HepG2 (cell line): ENCODE results near the gene SLC7A10. TPM values are rescaled to one million over a fixed set of nuclear protein-coding genes. Genes with fewer than 3 reads are reported as not detected.

Source experiments
- FOXC1 ChIP-seq: sonication (generic); formaldehyde crosslinking; IDR thresholded peaks from 2 replicates; pipeline ENCODE4 v1.8.0; 2022; ENCODE audit warnings: mild to moderate bottlenecking, missing genetic modification reagents, borderline replicate concordance
- FOXO1 ChIP-seq: sonication (generic); formaldehyde crosslinking; IDR thresholded peaks from 2 replicates; pipeline ENCODE4 v1.4.0; 2020; ENCODE audit warnings: missing genetic modification reagents
- GABPA ChIP-seq, 2 experiments: IDR thresholded peaks; 2 replicates each; pipeline ENCODE4 v1.6.1; 2011 to 2016; ENCODE audit warnings: low read depth in 2 of 2, low read length in 1 of 2, missing biosample characterization in 1 of 2, missing genetic modification characterization in 1 of 2
- PBX3 ChIP-seq: sonication (generic); formaldehyde crosslinking; IDR thresholded peaks from 2 replicates; pipeline ENCODE4 v1.8.1; 2023; ENCODE audit warnings: missing genetic modification reagents, inconsistent platforms, borderline replicate concordance
- PHF20 ChIP-seq: sonication (generic); formaldehyde crosslinking; IDR thresholded peaks from 2 replicates; pipeline ENCODE4 v1.5.0; 2020; ENCODE audit warnings: mild to moderate bottlenecking, missing genetic modification reagents
- PLRG1 ChIP-seq: fragments of 450-650 bp; conservative IDR thresholded peaks from 2 replicates; pipeline ENCODE4 v1.6.1; 2016
- PPARG ChIP-seq: conservative IDR thresholded peaks from 2 replicates; pipeline ENCODE4 v1.6.1; 2016; ENCODE audit warnings: missing biosample characterization, missing genetic modification reagents
- REPIN1 ChIP-seq: sonication (generic); formaldehyde crosslinking; IDR thresholded peaks from 2 replicates; pipeline ENCODE4 v1.8.0; 2022; ENCODE audit warnings: missing genetic modification reagents, low read depth, mild to moderate bottlenecking, borderline replicate concordance
- SOX6 ChIP-seq, 2 experiments: fragments of 450-650 bp in 1 of 2; sonication (generic) in 1 of 2; formaldehyde crosslinking in 1 of 2; IDR thresholded peaks; 2 replicates each; pipeline versions ENCODE4 v1.4.0 to v1.6.1; 2017 to 2020; ENCODE audit warnings: antibody characterized with exemption in 1 of 2, mild to moderate bottlenecking in 1 of 2, missing genetic modification reagents in 1 of 2
- ZFP90 ChIP-seq: sonication (generic); formaldehyde crosslinking; IDR thresholded peaks from 2 replicates; pipeline ENCODE4 v1.8.0; 2022; ENCODE audit warnings: missing genetic modification reagents, mild to moderate bottlenecking, inconsistent platforms, borderline replicate concordance
- ZNF180 ChIP-seq: sonication (generic); formaldehyde crosslinking; IDR thresholded peaks from 2 replicates; pipeline ENCODE4 v1.4.0; 2020; ENCODE audit warnings: low read depth, missing genetic modification reagents, borderline replicate concordance
- ZNF251 ChIP-seq: sonication (generic); formaldehyde crosslinking; IDR thresholded peaks from 2 replicates; pipeline ENCODE4 v1.9.0; 2021; ENCODE audit warnings: mild to moderate bottlenecking, missing genetic modification reagents
- ZNF260 ChIP-seq: sonication (generic); formaldehyde crosslinking; IDR thresholded peaks from 2 replicates; pipeline ENCODE4 v1.4.0; 2020; ENCODE audit warnings: missing genetic modification reagents, low read depth, mild to moderate bottlenecking, borderline replicate concordance
- ZNF326 ChIP-seq: sonication (generic); formaldehyde crosslinking; IDR thresholded peaks from 2 replicates; pipeline ENCODE4 v1.4.0; 2020; ENCODE audit warnings: missing genetic modification reagents, borderline replicate concordance
- ZNF530 ChIP-seq: sonication (generic); formaldehyde crosslinking; IDR thresholded peaks from 2 replicates; pipeline ENCODE4 v1.5.0; 2020; ENCODE audit warnings: low read depth, mild to moderate bottlenecking, missing genetic modification reagents
- ZNF7 ChIP-seq: IDR thresholded peaks from 2 replicates; pipeline ENCODE4 v1.6.1; 2016; ENCODE audit warnings: missing biosample characterization, missing genetic modification reagents
- ZNF850 ChIP-seq: sonication (generic); formaldehyde crosslinking; conservative IDR thresholded peaks from 2 replicates; pipeline ENCODE4 v1.9.0; 2021; ENCODE audit warnings: mild to moderate bottlenecking, missing genetic modification reagents
- polyA plus RNA-seq, 8 experiments: library from polyadenylated mRNA; depleted of rRNA in 3 of 8; stranded (reverse) in 7 of 8; unstranded in 1 of 8; fragments of >200 nt; fragmentation: Illumina TruSeq in 4 of 8; extraction: Trizol in 4 of 8; gene quantifications; 2 replicates each; pipeline versions ENCODE4 v1.2.1 to v1.2.3, GENCODE V29; 2011 to 2016; ENCODE audit warnings: low read depth in 4 of 8, missing spikeins in 1 of 8, mixed read lengths in 1 of 8; ENCODE audit not compliant: insufficient read depth in 1 of 8
- total RNA-seq, 5 experiments: library from RNA; depleted of rRNA; stranded (reverse); fragments of >200 nt; fragmentation: Illumina TruSeq; extraction: Trizol; gene quantifications; 2 replicates each; pipeline ENCODE4 v1.2.3, GENCODE V29; 2016; ENCODE audit warnings: low read depth in 1 of 5
- TF ChIP-seq, protein P1 (sequence below): sonication (generic); formaldehyde crosslinking; IDR thresholded peaks from 2 replicates; pipeline ENCODE4 v1.5.0; 2020; ENCODE audit warnings: mild to moderate bottlenecking, missing genetic modification reagents
- TF ChIP-seq, protein P2 (sequence below): sonication (generic); formaldehyde crosslinking; IDR thresholded peaks from 2 replicates; pipeline ENCODE4 v1.4.0; 2020; ENCODE audit warnings: missing genetic modification reagents, borderline replicate concordance
- TF ChIP-seq, protein P3 (sequence below): sonication (generic); formaldehyde crosslinking; IDR thresholded peaks from 2 replicates; pipeline ENCODE4 v1.4.0; 2020; ENCODE audit warnings: missing genetic modification reagents

The SLC7A10 gene
- total and polyA plus RNA-seq, 2 of the 13 experiments (the other 11 are each of a cell fraction or from before 2014, with no cell fraction given): 1.1 to 2.2 TPM

- TF ChIP-seq ZNF180 (CRISPR knock-in tag) (no peak), FOXC1 (CRISPR knock-in tag) (no peak), SOX6 (IDR thresholded peaks at IDR 0.05) (no peak), SOX6 (CRISPR knock-in tag; IDR thresholded peaks at IDR 0.05) (0 out of 2 replicates have a peak, but pooled peaks have one; percentile 57), ZNF251 (CRISPR knock-in tag) (no peak), FOXO1 (no peak), ZNF326 (CRISPR knock-in tag) (no peak), ZNF530 (CRISPR knock-in tag) (no peak), GABPA (IDR thresholded peaks at IDR 0.05; ENCODE audit: low read depth, low read length) (no peak), GABPA (CRISPR knock-in tag; IDR thresholded peaks at IDR 0.05; ENCODE audit: low read depth) (no peak), PHF20 (CRISPR knock-in tag) (no peak), ZFP90 (CRISPR knock-in tag) (no peak), PPARG (CRISPR knock-in tag) (no peak), REPIN1 (CRISPR knock-in tag) (no peak; the same call in 1 of the 2 replicates), ZNF7 (no peak), ZNF850 (CRISPR knock-in tag) (no peak), PBX3 (CRISPR knock-in tag) (no peak), ZNF260 (CRISPR knock-in tag) (no peak), PLRG1 (no peak)
- TF ChIP-seq, protein P1, sequence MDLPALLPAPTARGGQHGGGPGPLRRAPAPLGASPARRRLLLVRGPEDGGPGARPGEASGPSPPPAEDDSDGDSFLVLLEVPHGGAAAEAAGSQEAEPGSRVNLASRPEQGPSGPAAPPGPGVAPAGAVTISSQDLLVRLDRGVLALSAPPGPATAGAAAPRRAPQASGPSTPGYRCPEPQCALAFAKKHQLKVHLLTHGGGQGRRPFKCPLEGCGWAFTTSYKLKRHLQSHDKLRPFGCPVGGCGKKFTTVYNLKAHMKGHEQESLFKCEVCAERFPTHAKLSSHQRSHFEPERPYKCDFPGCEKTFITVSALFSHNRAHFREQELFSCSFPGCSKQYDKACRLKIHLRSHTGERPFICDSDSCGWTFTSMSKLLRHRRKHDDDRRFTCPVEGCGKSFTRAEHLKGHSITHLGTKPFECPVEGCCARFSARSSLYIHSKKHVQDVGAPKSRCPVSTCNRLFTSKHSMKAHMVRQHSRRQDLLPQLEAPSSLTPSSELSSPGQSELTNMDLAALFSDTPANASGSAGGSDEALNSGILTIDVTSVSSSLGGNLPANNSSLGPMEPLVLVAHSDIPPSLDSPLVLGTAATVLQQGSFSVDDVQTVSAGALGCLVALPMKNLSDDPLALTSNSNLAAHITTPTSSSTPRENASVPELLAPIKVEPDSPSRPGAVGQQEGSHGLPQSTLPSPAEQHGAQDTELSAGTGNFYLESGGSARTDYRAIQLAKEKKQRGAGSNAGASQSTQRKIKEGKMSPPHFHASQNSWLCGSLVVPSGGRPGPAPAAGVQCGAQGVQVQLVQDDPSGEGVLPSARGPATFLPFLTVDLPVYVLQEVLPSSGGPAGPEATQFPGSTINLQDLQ (CRISPR knock-in tag): no peak
- TF ChIP-seq, protein P2, sequence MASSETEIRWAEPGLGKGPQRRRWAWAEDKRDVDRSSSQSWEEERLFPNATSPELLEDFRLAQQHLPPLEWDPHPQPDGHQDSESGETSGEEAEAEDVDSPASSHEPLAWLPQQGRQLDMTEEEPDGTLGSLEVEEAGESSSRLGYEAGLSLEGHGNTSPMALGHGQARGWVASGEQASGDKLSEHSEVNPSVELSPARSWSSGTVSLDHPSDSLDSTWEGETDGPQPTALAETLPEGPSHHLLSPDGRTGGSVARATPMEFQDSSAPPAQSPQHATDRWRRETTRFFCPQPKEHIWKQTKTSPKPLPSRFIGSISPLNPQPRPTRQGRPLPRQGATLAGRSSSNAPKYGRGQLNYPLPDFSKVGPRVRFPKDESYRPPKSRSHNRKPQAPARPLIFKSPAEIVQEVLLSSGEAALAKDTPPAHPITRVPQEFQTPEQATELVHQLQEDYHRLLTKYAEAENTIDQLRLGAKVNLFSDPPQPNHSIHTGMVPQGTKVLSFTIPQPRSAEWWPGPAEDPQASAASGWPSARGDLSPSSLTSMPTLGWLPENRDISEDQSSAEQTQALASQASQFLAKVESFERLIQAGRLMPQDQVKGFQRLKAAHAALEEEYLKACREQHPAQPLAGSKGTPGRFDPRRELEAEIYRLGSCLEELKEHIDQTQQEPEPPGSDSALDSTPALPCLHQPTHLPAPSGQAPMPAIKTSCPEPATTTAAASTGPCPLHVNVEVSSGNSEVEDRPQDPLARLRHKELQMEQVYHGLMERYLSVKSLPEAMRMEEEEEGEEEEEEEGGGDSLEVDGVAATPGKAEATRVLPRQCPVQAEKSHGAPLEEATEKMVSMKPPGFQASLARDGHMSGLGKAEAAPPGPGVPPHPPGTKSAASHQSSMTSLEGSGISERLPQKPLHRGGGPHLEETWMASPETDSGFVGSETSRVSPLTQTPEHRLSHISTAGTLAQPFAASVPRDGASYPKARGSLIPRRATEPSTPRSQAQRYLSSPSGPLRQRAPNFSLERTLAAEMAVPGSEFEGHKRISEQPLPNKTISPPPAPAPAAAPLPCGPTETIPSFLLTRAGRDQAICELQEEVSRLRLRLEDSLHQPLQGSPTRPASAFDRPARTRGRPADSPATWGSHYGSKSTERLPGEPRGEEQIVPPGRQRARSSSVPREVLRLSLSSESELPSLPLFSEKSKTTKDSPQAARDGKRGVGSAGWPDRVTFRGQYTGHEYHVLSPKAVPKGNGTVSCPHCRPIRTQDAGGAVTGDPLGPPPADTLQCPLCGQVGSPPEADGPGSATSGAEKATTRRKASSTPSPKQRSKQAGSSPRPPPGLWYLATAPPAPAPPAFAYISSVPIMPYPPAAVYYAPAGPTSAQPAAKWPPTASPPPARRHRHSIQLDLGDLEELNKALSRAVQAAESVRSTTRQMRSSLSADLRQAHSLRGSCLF: no peak
- TF ChIP-seq, protein P3, sequence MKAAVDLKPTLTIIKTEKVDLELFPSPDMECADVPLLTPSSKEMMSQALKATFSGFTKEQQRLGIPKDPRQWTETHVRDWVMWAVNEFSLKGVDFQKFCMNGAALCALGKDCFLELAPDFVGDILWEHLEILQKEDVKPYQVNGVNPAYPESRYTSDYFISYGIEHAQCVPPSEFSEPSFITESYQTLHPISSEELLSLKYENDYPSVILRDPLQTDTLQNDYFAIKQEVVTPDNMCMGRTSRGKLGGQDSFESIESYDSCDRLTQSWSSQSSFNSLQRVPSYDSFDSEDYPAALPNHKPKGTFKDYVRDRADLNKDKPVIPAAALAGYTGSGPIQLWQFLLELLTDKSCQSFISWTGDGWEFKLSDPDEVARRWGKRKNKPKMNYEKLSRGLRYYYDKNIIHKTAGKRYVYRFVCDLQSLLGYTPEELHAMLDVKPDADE (CRISPR knock-in tag): no peak
These were observed 22.9 kb upstream of the SLC7A10 start (continued) for GRCh38 chr19:33248553-33248953.
